Muscle layer of colon (tissue), 2 donors: ENCODE measurements around the gene KRT17.
"Not testable (repeated sequence)": the region's sequence is repeated elsewhere in the genome, so short reads cannot be mapped to it uniquely, and the experiment has no call there.

Source experiments
- H3K27ac ChIP-seq: one replicate; pipeline ENCODE4 v1.7.0; 2013; ENCODE audit warnings: low read depth, mild to moderate bottlenecking, low read length, moderate library complexity
- H3K27me3 ChIP-seq, 2 donors: one replicate each; pipeline ENCODE4 v1.7.0; 2013; ENCODE audit warnings: low read length in 2 of 2, mild to moderate bottlenecking in 2 of 2; ENCODE audit not compliant: insufficient read depth in 2 of 2, control insufficient read depth in 1 of 2
- H3K36me3 ChIP-seq: one replicate; pipeline ENCODE4 v1.7.0; 2013; ENCODE audit warnings: mild to moderate bottlenecking, low read length; ENCODE audit not compliant: insufficient read depth
- H3K4me1 ChIP-seq: one replicate; pipeline ENCODE4 v1.7.0; 2013; ENCODE audit warnings: mild to moderate bottlenecking, low read length; ENCODE audit not compliant: insufficient read depth
- H3K4me3 ChIP-seq, 2 donors: one replicate each; pipeline ENCODE4 v1.7.0; 2013; ENCODE audit warnings: low read length in 2 of 2, low read depth in 1 of 2, mild to moderate bottlenecking in 1 of 2, moderate library complexity in 1 of 2
- H3K9ac ChIP-seq: one replicate; pipeline ENCODE4 v1.7.0; 2013; ENCODE audit warnings: low read length
- H3K9me3 ChIP-seq: one replicate; pipeline ENCODE4 v1.7.0; 2013; ENCODE audit warnings: mild to moderate bottlenecking, low read length
- donor health status: abdominal sarcoma.
- donor health status: Adenocarcinoma of cecum.

Gene KRT17

DNA sequence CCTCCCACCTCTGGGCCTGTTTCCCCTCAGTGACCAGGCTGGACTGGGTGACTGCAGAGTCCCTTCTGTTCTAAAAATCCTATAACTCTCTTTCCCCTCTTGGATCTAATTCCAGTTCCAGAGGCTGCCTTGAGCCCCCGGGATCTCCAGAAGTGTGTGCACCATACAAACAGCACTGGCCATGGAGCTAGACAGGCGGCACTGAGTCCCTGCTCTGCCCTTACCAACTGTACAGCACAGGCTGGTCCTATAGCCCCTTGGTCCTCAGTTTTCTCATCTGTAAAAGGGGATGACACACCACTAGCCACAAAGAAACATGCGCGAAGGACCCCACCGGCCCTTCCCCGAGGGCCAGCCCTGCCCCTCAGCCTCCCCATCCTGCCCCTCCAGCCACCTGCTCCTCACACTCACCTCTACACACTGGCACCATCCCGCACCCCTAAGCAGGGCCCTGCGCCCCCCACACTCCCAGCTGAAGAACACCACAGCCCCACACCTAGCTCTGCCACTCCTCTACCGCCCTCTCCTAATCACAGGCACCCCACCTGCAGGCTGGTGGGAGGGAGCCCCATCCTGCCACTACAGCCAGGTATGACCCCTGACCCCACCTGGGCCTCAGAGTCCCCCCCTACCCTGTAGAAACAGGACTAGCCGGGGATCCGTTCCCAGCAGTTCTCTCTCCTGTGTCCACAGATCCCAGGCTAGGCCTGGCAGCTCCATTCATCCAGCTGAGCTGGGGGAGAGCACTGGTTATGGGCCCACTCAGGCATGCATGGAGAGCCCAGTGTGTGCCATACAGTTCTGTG lies 10.9 kb downstream of the KRT17 start:
- H3K27ac ChIP-seq, result no peak overlapping the region
- H3K4me1 ChIP-seq, result no peaks in the 10 kb centered on the region
- H3K27me3 ChIP-seq, result peaks cover 0 to 5% of the 10 kb centered on the region in 2 donors
- no peak overlapping the region for H3K4me3 ChIP-seq
- no peaks in the 10 kb centered on the region for H3K9me3 ChIP-seq
- H3K36me3 ChIP-seq, result no peaks in the 10 kb centered on the region
- H3K9ac ChIP-seq, result no peak overlapping the region

DNA sequence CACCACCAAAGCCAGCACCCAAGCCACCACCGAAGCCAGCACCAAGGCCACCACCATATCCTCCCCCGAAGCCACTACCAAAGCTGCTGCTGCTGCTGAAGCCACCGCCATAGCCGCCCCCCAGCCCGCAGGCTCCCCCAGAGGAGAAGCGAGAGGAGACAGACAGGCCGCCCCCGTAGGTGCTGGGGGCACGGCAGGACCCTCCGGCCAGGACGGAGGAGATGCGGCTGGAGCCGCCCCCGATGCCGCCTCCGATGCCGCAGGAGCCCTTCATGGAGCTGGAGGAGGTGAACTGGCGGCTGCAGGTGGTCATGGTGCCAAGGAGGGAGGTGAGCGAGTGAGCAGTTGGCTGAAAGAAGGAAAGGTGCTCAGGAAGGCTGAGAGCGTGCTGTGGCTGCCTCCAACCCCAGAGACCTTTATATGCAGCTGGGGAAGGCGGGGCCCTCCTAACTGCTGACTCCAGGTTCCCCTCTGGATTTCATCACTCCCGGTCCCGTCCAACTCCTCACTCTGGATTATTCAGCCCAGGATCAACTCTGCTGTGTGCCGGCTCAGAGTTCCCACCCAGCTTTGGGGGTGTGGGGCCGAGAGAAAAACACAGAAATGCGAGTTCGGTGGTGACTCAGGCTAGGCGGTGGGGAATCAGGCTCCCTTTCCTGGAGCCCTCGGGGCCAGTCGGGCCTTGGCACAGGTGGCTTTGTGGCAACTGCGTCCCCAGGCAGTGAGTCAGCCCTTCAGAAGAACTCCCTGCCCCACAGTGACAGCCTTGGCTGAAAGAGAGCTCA lies 11.8 kb downstream of the KRT17 start, which contains the start of gene KRT16:
Gene KRT16 (minus strand): TSS at position 392 of the 785 bp plus-strand sequence. CDS start 79 bp downstream, at position 313.
- H3K36me3 ChIP-seq, H3K4me1 ChIP-seq, H3K9ac ChIP-seq, H3K9me3 ChIP-seq, H3K27me3 ChIP-seq, H3K27ac ChIP-seq, H3K4me3 ChIP-seq: not testable (repeated sequence)

GRCh38 chr17:41610965-41611640 lies 13.3 kb downstream of the KRT17 start:
- Histone ChIP-seq H3K36me3 (no peaks in the 10 kb centered on the region), H3K27me3 (peaks cover 0 to 5% of the 10 kb centered on the region in 2 donors), H3K9me3 (peaks cover 4% of the 10 kb centered on the region), H3K27ac (no peak overlapping the region), H3K4me3 (no peak overlapping the region), H3K9ac (no peak overlapping the region), H3K4me1 (no peaks in the 10 kb centered on the region)

DNA sequence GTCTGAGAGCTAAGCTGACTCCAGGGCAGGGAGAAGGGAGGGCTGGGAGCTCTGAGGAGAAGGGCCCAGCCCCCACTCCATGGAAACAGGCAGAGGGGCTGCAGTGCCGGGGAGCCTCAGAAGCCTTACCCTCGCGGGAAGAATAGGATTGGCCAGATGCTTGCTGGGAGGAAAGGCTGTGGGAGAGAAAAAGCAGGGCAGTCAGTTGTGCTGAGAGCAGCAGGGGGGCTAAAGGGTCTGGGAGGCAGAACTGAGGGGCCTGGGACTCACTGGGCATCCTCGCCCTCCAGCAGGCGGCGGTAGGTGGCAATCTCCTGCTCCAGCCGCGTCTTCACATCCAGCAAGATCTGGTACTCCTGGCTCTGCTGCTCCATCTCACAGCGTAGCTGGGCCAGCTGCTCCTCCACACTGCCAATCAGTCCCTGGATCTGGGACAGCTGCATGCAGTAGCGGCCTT lies 14.3 kb downstream of the KRT17 start:
- H3K36me3 ChIP-seq, H3K27ac ChIP-seq, H3K9me3 ChIP-seq, H3K4me3 ChIP-seq, H3K27me3 ChIP-seq, H3K4me1 ChIP-seq, H3K9ac ChIP-seq: not testable (repeated sequence)

DNA sequence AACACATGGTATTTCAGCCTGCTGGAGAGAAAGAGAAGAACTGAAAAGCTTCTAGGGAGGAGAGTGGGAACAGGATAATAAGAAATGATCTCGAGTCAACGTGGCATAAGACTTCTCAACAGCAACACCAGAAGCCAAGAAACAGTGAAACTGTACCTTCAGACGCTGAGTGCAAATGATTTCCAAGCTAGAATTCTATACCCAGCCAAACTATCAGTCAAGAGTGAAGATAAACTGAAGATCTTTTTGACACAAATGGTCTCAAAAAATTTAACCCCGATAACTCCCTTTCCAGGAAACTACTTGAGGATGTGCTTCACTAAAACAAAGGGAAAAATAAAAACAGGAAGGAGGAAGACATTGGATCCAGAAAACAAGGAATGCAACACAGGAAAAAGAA lies 17.4 kb downstream of the KRT17 start:
- not testable (repeated sequence) for H3K4me3 ChIP-seq

GRCh38 chr17:41602524-41602923 lies 21.9 kb downstream of the KRT17 start:
- Histone ChIP-seq H3K36me3 (no peaks in the 10 kb centered on the region), H3K27me3 (no peaks in the 10 kb centered on the region), H3K4me3 (no peak overlapping the region), H3K4me1 (no peaks in the 10 kb centered on the region), H3K27ac (no peak overlapping the region), H3K9ac (no peak overlapping the region), H3K9me3 (peaks cover 4% of the 10 kb centered on the region)

More for the DNA sequence above, 17.4 kb downstream of the KRT17 start:
- H3K27ac ChIP-seq, H3K9ac ChIP-seq, H3K27me3 ChIP-seq, H3K4me1 ChIP-seq, H3K9me3 ChIP-seq, H3K36me3 ChIP-seq: not testable (repeated sequence)

GRCh38 chr17:41600318-41600717 lies 24.1 kb downstream of the KRT17 start:
- no peaks in the 10 kb centered on the region for H3K4me1 ChIP-seq
- H3K9ac ChIP-seq, result no peak overlapping the region
- no peak overlapping the region for H3K27ac ChIP-seq
- H3K4me3 ChIP-seq, result no peak overlapping the region
- no peaks in the 10 kb centered on the region for H3K9me3 ChIP-seq
- H3K27me3 ChIP-seq, result no peaks in the 10 kb centered on the region
- no peaks in the 10 kb centered on the region for H3K36me3 ChIP-seq

GRCh38 chr17:41599680-41600079 lies 24.7 kb downstream of the KRT17 start:
- no peaks in the 10 kb centered on the region for H3K36me3 ChIP-seq
- H3K9ac ChIP-seq, result no peak overlapping the region
- no peak overlapping the region for H3K27ac ChIP-seq
- H3K9me3 ChIP-seq, result no peaks in the 10 kb centered on the region
- H3K4me1 ChIP-seq, result no peaks in the 10 kb centered on the region
- H3K27me3 ChIP-seq, result no peaks in the 10 kb centered on the region
- H3K4me3 ChIP-seq, result no peak overlapping the region

GRCh38 chr17:41595585-41595984 lies 28.8 kb downstream of the KRT17 start:
- no peaks in the 10 kb centered on the region for H3K4me1 ChIP-seq
- H3K9me3 ChIP-seq, result no peaks in the 10 kb centered on the region
- H3K27me3 ChIP-seq, result no peaks in the 10 kb centered on the region
- H3K9ac ChIP-seq, result no peak overlapping the region
- H3K4me3 ChIP-seq, result no peak overlapping the region
- no peaks in the 10 kb centered on the region for H3K36me3 ChIP-seq
- no peak overlapping the region for H3K27ac ChIP-seq

DNA sequence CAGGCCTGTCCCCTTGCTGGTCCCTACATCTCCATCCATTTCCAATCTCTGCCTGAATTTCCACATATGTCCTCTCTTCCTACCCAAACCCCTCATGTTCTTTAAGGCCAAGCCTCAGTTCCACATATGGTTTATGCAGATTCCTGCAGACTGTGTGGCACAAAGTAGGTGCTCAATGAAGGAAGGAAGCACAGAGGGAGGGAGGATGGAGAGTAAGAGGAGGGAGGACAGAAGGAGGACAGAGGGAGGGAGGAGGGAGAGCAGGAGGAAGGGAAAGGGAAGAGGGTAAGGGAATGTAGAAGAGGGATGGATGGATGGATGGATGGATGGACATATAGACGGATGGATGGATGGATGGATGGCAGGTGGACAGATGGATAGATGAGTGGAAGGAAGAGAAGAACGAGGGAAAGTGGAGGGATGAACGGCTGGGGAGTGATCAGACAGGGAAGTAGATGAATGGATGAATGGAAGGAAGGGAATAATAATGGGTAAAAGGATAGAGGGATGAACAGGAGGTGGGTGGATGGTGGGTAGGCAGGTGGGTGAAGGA lies 29.9 kb downstream of the KRT17 start:
- H3K9ac ChIP-seq, result no peak overlapping the region
- H3K9me3 ChIP-seq, result no peaks in the 10 kb centered on the region
- no peak overlapping the region for H3K27ac ChIP-seq
- H3K4me1 ChIP-seq, result no peaks in the 10 kb centered on the region
- no peaks in the 10 kb centered on the region for H3K27me3 ChIP-seq
- H3K36me3 ChIP-seq, result no peaks in the 10 kb centered on the region
- no peak overlapping the region for H3K4me3 ChIP-seq

GRCh38 chr17:41593306-41593981 lies 30.9 kb downstream of the KRT17 start:
- Histone ChIP-seq H3K27me3 (no peaks in the 10 kb centered on the region), H3K4me3 (no peak overlapping the region), H3K9me3 (no peaks in the 10 kb centered on the region), H3K9ac (no peak overlapping the region), H3K27ac (no peak overlapping the region), H3K4me1 (no peaks in the 10 kb centered on the region), H3K36me3 (no peaks in the 10 kb centered on the region)
